ENCODE results near the gene NARF. TPM values are rescaled to one million over a fixed set of nuclear protein-coding genes. Genes with fewer than 3 reads are reported as not detected.
"Not testable (repeated sequence)": the region's sequence is repeated elsewhere in the genome, so short reads cannot be mapped to it uniquely, and the experiment has no call there.

The NARF gene
- total and polyA plus RNA-seq, 2 donors (not counting 3 experiments of a cell fraction or from before 2014, with no cell fraction given): 83.4 to 158 TPM

GRCh38 chr17:82507631-82508175 is 49.2 kb downstream of the NARF start:
- intact Hi-C loops (cut with micrococcal nuclease): no loop called here
- Histone ChIP-seq H3K9me1 (replicated peaks; ENCODE audit: control insufficient read depth, extremely low read depth, insufficient read depth, low read length) (no peaks in the 10 kb centered on the region), H3K9me3 (replicated peaks; ENCODE audit: control insufficient read depth, insufficient read depth, low read length) (no peaks in the 10 kb centered on the region), H2AFZ (ENCODE audit: low read depth, low read length) (no peak overlapping the region), H3K9ac (replicated peaks; ENCODE audit: extremely low read depth, insufficient read depth, low read length) (no peak overlapping the region), H3K27me3 (ENCODE audit: control insufficient read depth in 2 of 2, insufficient read depth in 2 of 2, low read length in 2 of 2) (no peaks in the 10 kb centered on the region), H3K79me2 (ENCODE audit: control insufficient read depth, insufficient read depth, low read length) (no peaks in the 10 kb centered on the region), H3K4me1 (ENCODE audit: control insufficient read depth, extremely low read depth, insufficient read depth, low read length) (no peaks in the 10 kb centered on the region), H4K20me1 (replicated peaks; ENCODE audit: control insufficient read depth, extremely low read depth, insufficient read depth, low read length) (no peaks in the 10 kb centered on the region), H3K4me3 (replicated peaks in 1 of 3; ENCODE audit: insufficient read depth in 1 of 3, low read depth in 1 of 3, low read length in 3 of 3) (no peak overlapping the region), H3K27ac (ENCODE audit: insufficient read depth, low read depth, low read length) (no peak overlapping the region), H3K4me2 (ENCODE audit: insufficient read depth, low read length) (no peak overlapping the region), H3K36me3 (ENCODE audit: control insufficient read depth in 2 of 2, extremely low read depth in 1 of 2, insufficient read depth in 2 of 2, low read length in 2 of 2) (no peaks in the 10 kb centered on the region)
- FAIRE-seq: no peak
- no peak for TF ChIP-seq JUN (IDR thresholded peaks at IDR 0.05; ENCODE audit: borderline replicate concordance, insufficient read depth, insufficient read length, low read depth)
- no peak for TF ChIP-seq EZH2 (IDR thresholded peaks at IDR 0.05; ENCODE audit: borderline replicate concordance, low read depth, low read length, severe bottlenecking)
- TF ChIP-seq FOS (IDR thresholded peaks at IDR 0.05; ENCODE audit: borderline replicate concordance, insufficient read depth, low read length): no peak
- TF ChIP-seq POLR2AphosphoS5 (IDR thresholded peaks at IDR 0.05; ENCODE audit: insufficient read depth, low read depth, low read length): no peak
- no peak for TF ChIP-seq POLR2A (IDR thresholded peaks at IDR 0.05; ENCODE audit: low read depth, low read length)
- no peak for TF ChIP-seq GATA2 (IDR thresholded peaks at IDR 0.05; ENCODE audit: insufficient read depth, insufficient read length, low read depth, low read length)
- no peak for TF ChIP-seq MYC (IDR thresholded peaks at IDR 0.05; ENCODE audit: low read depth, low read length)
- POLR2A ChIA-PET: no interaction called here
- dilution Hi-C loops (cut with MboI; ENCODE audit: extremely low pct_ligation_motif_present, low sequenced_read_pairs): no loop called here
- DNase-seq (ENCODE audit: low read depth, low spot score): no peak
- no TSS peak for BruUV-seq (replicated peaks)
- CTCF ChIA-PET: interaction anchor here (0.6 to 1.5 kb wide), 3 partner anchors 43 to 374 kb away, joined by 4 read pairs; no protein-coding TSS in a partner anchor

GRCh38 chr17:82511642-82512041 is 53.1 kb downstream of the NARF start:
- H4K20me1 ChIP-seq (replicated peaks; ENCODE audit: control insufficient read depth, extremely low read depth, insufficient read depth, low read length); intact Hi-C loops (cut with micrococcal nuclease); H3K4me3 ChIP-seq (replicated peaks in 1 of 3; ENCODE audit: insufficient read depth in 1 of 3, low read depth in 1 of 3, low read length in 3 of 3); H3K4me2 ChIP-seq (ENCODE audit: insufficient read depth, low read length); H3K27ac ChIP-seq (ENCODE audit: insufficient read depth, low read depth, low read length); H2AFZ ChIP-seq (ENCODE audit: low read depth, low read length); H3K9me1 ChIP-seq (replicated peaks; ENCODE audit: control insufficient read depth, extremely low read depth, insufficient read depth, low read length); H3K27me3 ChIP-seq (ENCODE audit: control insufficient read depth in 2 of 2, insufficient read depth in 2 of 2, low read length in 2 of 2); FAIRE-seq; dilution Hi-C loops (cut with MboI; ENCODE audit: extremely low pct_ligation_motif_present, low sequenced_read_pairs); H3K79me2 ChIP-seq (ENCODE audit: control insufficient read depth, insufficient read depth, low read length); H3K36me3 ChIP-seq (ENCODE audit: control insufficient read depth in 2 of 2, extremely low read depth in 1 of 2, insufficient read depth in 2 of 2, low read length in 2 of 2); DNase-seq (ENCODE audit: low read depth, low spot score); BruUV-seq (replicated peaks); POLR2A ChIA-PET; H3K9me3 ChIP-seq (replicated peaks; ENCODE audit: control insufficient read depth, insufficient read depth, low read length); H3K9ac ChIP-seq (replicated peaks; ENCODE audit: extremely low read depth, insufficient read depth, low read length); CTCF ChIA-PET; H3K4me1 ChIP-seq (ENCODE audit: control insufficient read depth, extremely low read depth, insufficient read depth, low read length): not testable (repeated sequence)

GRCh38 chr17:82513864-82514263 is 55.3 kb downstream of the NARF start:
- intact Hi-C loops (cut with micrococcal nuclease); dilution Hi-C loops (cut with MboI; ENCODE audit: extremely low pct_ligation_motif_present, low sequenced_read_pairs); H3K36me3 ChIP-seq (ENCODE audit: control insufficient read depth in 2 of 2, extremely low read depth in 1 of 2, insufficient read depth in 2 of 2, low read length in 2 of 2); H4K20me1 ChIP-seq (replicated peaks; ENCODE audit: control insufficient read depth, extremely low read depth, insufficient read depth, low read length); BruUV-seq (replicated peaks); H3K27me3 ChIP-seq (ENCODE audit: control insufficient read depth in 2 of 2, insufficient read depth in 2 of 2, low read length in 2 of 2); H3K4me3 ChIP-seq (replicated peaks in 1 of 3; ENCODE audit: insufficient read depth in 1 of 3, low read depth in 1 of 3, low read length in 3 of 3); POLR2A ChIA-PET; H3K79me2 ChIP-seq (ENCODE audit: control insufficient read depth, insufficient read depth, low read length); CTCF ChIA-PET; H3K9me3 ChIP-seq (replicated peaks; ENCODE audit: control insufficient read depth, insufficient read depth, low read length); H3K27ac ChIP-seq (ENCODE audit: insufficient read depth, low read depth, low read length); H3K9ac ChIP-seq (replicated peaks; ENCODE audit: extremely low read depth, insufficient read depth, low read length); DNase-seq (ENCODE audit: low read depth, low spot score); H3K4me1 ChIP-seq (ENCODE audit: control insufficient read depth, extremely low read depth, insufficient read depth, low read length); H3K9me1 ChIP-seq (replicated peaks; ENCODE audit: control insufficient read depth, extremely low read depth, insufficient read depth, low read length); FAIRE-seq; H3K4me2 ChIP-seq (ENCODE audit: insufficient read depth, low read length); H2AFZ ChIP-seq (ENCODE audit: low read depth, low read length): not testable (repeated sequence)

All from endothelial cell of umbilical vein (primary cell).